Measurements from ENCODE around the gene DTX3. TPM values are rescaled to one million over a fixed set of nuclear protein-coding genes. Genes with fewer than 3 reads are reported as not detected.

Gene DTX3
- total and polyA plus RNA-seq, 12 donors, result 16.9 to 58.2 (median 22.2) TPM

- ATAC-seq, result no peak
- peaks cover 11 to 96% (median 76%) of the 10 kb centered on the region in 7 donors for H3K27me3 ChIP-seq
- no peak for TF ChIP-seq CTCF (IDR thresholded peaks at IDR 0.05)
- peaks cover 9 to 53% (median 25%) of the 10 kb centered on the region in 9 donors for H3K4me1 ChIP-seq
- WGBS, 2 donors, result 91 to 93% methylated on average over 9 of the region's 9 CpGs
- no peak for DNase-seq
- intact Hi-C loops (cut with DNase I), result loop anchor here in 6 of 10 donors (1.0 to 10.0 kb wide), 5 partner anchors 39 to 168 kb away; partner anchors contain the start of genes GLI1 (in 1 of the 6) and INHBE (in 1 of the 6)
- peaks cover 0 to 10% (median 0%) of the 10 kb centered on the region in 9 donors for H3K36me3 ChIP-seq
- no peak overlapping the region for H3K27ac ChIP-seq
- H3K4me3 ChIP-seq, result no peak overlapping the region
- no peaks in the 10 kb centered on the region for H3K9me3 ChIP-seq
These were observed 17.9 kb downstream of the DTX3 start for GRCh38 chr12:57622293-57623245.

- Histone ChIP-seq H3K9me3 (no peaks in the 10 kb centered on the region), H3K4me3 (no peak overlapping the region), H3K27me3 (peaks cover 11 to 96% (median 84%) of the 10 kb centered on the region in 7 donors), H3K4me1 (peaks cover 9 to 51% (median 29%) of the 10 kb centered on the region in 9 donors), H3K36me3 (peaks cover 0 to 10% (median 0%) of the 10 kb centered on the region in 9 donors), H3K27ac (no peak overlapping the region)
- ATAC-seq, result no peak
- intact Hi-C loops (cut with DNase I), result loop anchor here in 4 of 10 donors (2.0 to 10.0 kb wide), 4 partner anchors 41 to 169 kb away; partner anchors contain the start of genes GLI1 (in 1 of the 4) and INHBE (in 1 of the 4)
- 93 to 95% methylated on average over 2 of the region's 2 CpGs for WGBS, 2 donors
- no peak for DNase-seq
- TF ChIP-seq CTCF (IDR thresholded peaks at IDR 0.05), result no peak
These were observed 18.8 kb downstream of the DTX3 start for GRCh38 chr12:57623385-57623784.

GRCh38 chr12:57623811-57624390, 19.3 kb downstream of the DTX3 start:
- DNase-seq (no peak), ATAC-seq (no peak)
- Histone ChIP-seq H3K4me3 (no peak overlapping the region), H3K4me1 (peaks cover 9 to 46% (median 27%) of the 10 kb centered on the region in 9 donors), H3K36me3 (peaks cover 0 to 10% (median 0%) of the 10 kb centered on the region in 9 donors), H3K9me3 (no peaks in the 10 kb centered on the region), H3K27ac (no peak overlapping the region), H3K27me3 (peaks cover 11 to 96% (median 84%) of the 10 kb centered on the region in 7 donors)
- intact Hi-C loops (cut with DNase I), result loop anchor here in 4 of 10 donors (2.0 to 10.0 kb wide), 4 partner anchors 41 to 169 kb away; partner anchors contain the start of genes GLI1 (in 1 of the 4) and INHBE (in 1 of the 4)
- TF ChIP-seq CTCF (IDR thresholded peaks at IDR 0.05), result no peak
- WGBS, 2 donors, result 73 to 78% methylated on average over 5 of the region's 5 CpGs

Measured in heart right ventricle (tissue), 16 donors.